C1 segment of cervical spinal cord (tissue), 14 donors: ENCODE data around the gene CACNA1A.
A peak's percentile ranks its signal among the peaks of the same experiment; 100 is the strongest.

Experiments
- DNase-seq, 14 donors: peaks; one replicate each; lab custom pipeline; 2025; lab: John Stamatoyannopoulos, UW

The CACNA1A gene

GRCh38 chr19:13493516-13494310 lies 12.6 kb downstream of the CACNA1A start:
- DNase-seq = no peak

GRCh38 chr19:13492128-13492527 lies 14.2 kb downstream of the CACNA1A start:
- DNase-seq = no peak

- DNase-seq = no peak
Measured at GRCh38 chr19:13487985-13488384, 18.3 kb downstream of the CACNA1A start.

GRCh38 chr19:13484166-13484565 lies 22.1 kb downstream of the CACNA1A start:
- DNase-seq = peak in 1 of 14 donors; percentile 95

- DNase-seq = no peak
Measured at GRCh38 chr19:13483215-13483614, 23.1 kb downstream of the CACNA1A start.

GRCh38 chr19:13478576-13478975 lies 27.7 kb downstream of the CACNA1A start:
- DNase-seq = no peak

- DNase-seq = peak in 1 of 14 donors; percentile 84
Measured at GRCh38 chr19:13476071-13476470, 30.2 kb downstream of the CACNA1A start.

- no peak for DNase-seq
Measured at GRCh38 chr19:13475044-13475443, 31.2 kb downstream of the CACNA1A start.

GRCh38 chr19:13466697-13467096 lies 39.6 kb downstream of the CACNA1A start:
- DNase-seq = no peak

GRCh38 chr19:13463296-13463695 lies 43.0 kb downstream of the CACNA1A start:
- no peak for DNase-seq

GRCh38 chr19:13461536-13461935 lies 44.7 kb downstream of the CACNA1A start:
- peak in 2 of 14 donors; percentile 14 to 82 for DNase-seq

GRCh38 chr19:13460045-13460444 lies 46.2 kb downstream of the CACNA1A start:
- DNase-seq = no peak

- DNase-seq = peak in 12 of 14 donors; percentile 7 to 85 (median 36)
Measured at GRCh38 chr19:13459351-13459750, 46.9 kb downstream of the CACNA1A start.

- DNase-seq = no peak
Measured at GRCh38 chr19:13451434-13451995, 54.8 kb downstream of the CACNA1A start.

GRCh38 chr19:13447978-13448377 lies 58.3 kb downstream of the CACNA1A start:
- no peak for DNase-seq

- peak in 2 of 14 donors; percentile 41 to 96 for DNase-seq
Measured at GRCh38 chr19:13441810-13442512, 64.3 kb downstream of the CACNA1A start.

GRCh38 chr19:13437919-13438618 lies 68.2 kb downstream of the CACNA1A start:
- DNase-seq = no peak

GRCh38 chr19:13436352-13436751 lies 69.9 kb downstream of the CACNA1A start:
- DNase-seq = no peak

GRCh38 chr19:13430790-13431582 lies 75.3 kb downstream of the CACNA1A start:
- DNase-seq = peak in 2 of 14 donors; percentile 5 to 10

- DNase-seq = no peak
Measured at GRCh38 chr19:13429563-13429962, 76.7 kb downstream of the CACNA1A start.

- peak in 1 of 14 donors; percentile 51 for DNase-seq
Measured at GRCh38 chr19:13428352-13428751, 77.9 kb downstream of the CACNA1A start.
